Upper lobe of left lung (tissue), 4 donors: ENCODE results near the gene MEGF6.

Source experiments
- CTCF ChIP-seq, 6 experiments: fragments of 450-650 bp in 4 of 6; fragments of 200-600 bp in 2 of 6; sonication (generic) in 2 of 6; IDR thresholded peaks; one replicate each; pipeline ENCODE4 v1.5.1; 2016 to 2019; ENCODE audit warnings: antibody characterized with exemption in 6 of 6
- EP300 ChIP-seq, 4 donors: sonication (generic); formaldehyde crosslinking; IDR thresholded peaks; one replicate each; pipeline ENCODE4 v1.5.1; 2017; ENCODE audit warnings: antibody characterized with exemption in 4 of 4, control low read depth in 2 of 4
- POLR2A ChIP-seq, 4 donors: fragments of 450-650 bp; IDR thresholded peaks; one replicate each; pipeline ENCODE4 v1.5.1; 2016 to 2017; ENCODE audit warnings: antibody characterized with exemption in 4 of 4, mild to moderate bottlenecking in 2 of 4
- POLR2AphosphoS5 ChIP-seq, 2 donors: sonication (generic); formaldehyde crosslinking; IDR thresholded peaks; one replicate each; pipeline ENCODE4 v1.5.1; 2017; ENCODE audit warnings: antibody characterized with exemption in 2 of 2

GRCh38 chr1:3628445-3628844, 17.1 kb upstream of the MEGF6 start:
- TF ChIP-seq POLR2AphosphoS5 (IDR thresholded peaks at IDR 0.05) (no peak), CTCF (IDR thresholded peaks at IDR 0.05) (no peak), POLR2A (IDR thresholded peaks at IDR 0.05) (no peak), EP300 (IDR thresholded peaks at IDR 0.05) (no peak)
